SKM-1 (cell line): ENCODE data around the gene TTBK1.

Source experiments
- DNase-seq: peaks from one replicate; lab custom pipeline; 2025; ENCODE audit not compliant: unreplicated experiment; lab: John Stamatoyannopoulos, UW

TTBK1 gene

DNA sequence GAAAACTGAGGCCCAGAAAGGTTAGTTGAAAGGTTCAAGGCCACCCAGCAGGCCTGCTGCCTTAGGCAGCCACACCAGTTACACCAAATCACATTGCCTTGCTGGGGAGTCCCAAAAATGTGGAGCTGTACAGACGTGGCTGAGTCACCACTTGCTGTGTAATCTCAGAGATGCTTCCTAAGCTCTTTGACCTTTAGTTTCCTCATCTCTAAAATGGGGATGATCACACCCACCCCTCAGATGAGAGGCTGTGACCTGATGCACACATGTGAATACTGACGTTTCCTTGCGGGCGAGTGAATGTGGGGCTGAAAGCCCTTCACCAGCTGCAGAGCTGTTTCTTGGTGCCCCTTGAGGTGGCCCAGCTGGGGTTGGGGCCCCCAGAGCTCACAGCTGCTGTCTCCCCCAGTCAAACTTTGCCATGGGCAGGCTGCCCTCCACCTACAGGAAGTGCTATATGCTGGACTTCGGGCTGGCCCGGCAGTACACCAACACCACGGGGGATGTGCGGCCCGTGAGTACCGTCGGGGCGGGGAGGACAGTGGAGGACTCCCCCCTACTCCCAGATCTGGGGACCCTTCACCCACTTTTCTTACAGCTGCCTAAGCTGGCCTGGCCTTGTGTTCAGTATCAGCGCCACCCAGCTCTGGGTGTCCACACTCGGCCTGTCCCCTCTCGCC lies 11.0 kb downstream of the TTBK1 start:
- no peak for DNase-seq

DNA sequence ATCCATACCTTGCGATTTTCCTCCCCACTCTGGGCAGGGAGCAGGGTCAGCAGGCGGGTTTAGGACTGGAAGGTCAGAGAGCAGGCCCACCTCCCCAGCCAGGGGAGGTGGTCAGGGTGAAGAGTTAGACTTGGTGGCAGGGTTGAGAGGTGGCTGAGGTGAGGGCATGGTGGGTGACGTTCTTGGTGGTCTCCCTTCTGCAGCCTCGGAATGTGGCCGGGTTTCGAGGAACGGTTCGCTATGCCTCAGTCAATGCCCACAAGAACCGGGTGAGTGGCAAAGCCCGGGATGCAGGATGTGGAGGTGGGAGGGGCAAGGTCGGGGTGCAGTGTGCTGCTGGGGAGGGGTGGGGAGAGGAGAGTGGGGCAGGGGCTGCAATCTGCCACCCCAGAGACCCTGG lies 11.6 kb downstream of the TTBK1 start:
- DNase-seq = no peak

DNA sequence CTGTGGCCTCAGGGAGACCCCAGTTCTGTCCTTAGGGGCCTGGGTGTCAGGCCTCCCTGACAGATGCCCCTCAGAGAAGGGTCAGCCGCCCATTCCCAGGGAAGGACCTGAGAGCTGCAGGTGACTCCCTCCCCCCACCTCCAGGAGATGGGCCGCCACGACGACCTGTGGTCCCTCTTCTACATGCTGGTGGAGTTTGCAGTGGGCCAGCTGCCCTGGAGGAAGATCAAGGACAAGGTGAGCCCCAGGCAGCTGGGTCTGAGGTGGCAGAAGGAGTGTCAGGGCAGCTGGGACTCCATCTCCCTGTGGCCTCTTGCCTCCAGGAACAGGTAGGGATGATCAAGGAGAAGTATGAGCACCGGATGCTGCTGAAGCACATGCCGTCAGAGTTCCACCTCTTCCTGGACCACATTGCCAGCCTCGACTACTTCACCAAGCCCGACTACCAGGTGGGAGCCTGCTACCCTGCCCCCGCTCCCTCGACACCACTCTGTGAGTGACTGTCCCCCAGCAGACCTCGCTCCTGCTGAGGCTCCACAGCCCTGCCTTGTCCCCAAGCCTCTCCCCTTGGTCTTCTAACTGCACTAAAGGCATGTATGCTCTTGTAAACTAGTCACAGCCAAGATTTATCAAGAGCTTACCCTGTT lies 12.2 kb downstream of the TTBK1 start:
- DNase-seq = no peak

DNA sequence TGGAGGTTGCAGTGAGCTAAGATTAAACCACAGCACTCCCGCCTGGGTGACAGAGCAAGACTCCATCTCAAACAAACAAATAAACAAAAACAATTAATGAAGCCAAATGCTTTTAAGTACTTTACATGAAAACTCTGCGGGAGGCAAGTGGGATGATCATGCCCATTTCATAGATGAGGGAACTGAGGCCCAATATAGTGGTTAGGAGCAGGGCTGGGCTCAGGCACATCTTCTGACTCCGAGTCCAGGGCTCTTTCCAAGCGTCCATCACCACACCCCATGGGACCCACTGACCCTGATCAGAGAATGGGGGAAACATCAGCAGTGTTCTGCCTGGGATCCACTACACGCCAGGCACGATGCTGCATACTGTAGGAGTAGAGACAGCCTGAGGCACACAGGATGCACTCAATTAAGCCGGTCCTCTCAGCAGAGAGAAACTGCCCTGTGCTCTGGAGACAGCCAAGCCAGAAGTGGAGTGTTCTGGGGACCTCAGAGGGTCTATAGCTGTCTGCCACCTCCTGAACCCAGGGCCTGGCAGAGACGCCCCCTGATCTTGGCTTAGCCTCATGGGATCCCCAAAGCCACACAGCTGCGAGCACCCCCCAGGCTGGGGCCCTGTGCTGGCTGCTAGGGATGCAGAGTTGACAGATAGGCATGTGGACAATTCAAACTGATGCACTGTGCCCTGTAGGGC lies 13.5 kb downstream of the TTBK1 start:
- no peak for DNase-seq

DNA sequence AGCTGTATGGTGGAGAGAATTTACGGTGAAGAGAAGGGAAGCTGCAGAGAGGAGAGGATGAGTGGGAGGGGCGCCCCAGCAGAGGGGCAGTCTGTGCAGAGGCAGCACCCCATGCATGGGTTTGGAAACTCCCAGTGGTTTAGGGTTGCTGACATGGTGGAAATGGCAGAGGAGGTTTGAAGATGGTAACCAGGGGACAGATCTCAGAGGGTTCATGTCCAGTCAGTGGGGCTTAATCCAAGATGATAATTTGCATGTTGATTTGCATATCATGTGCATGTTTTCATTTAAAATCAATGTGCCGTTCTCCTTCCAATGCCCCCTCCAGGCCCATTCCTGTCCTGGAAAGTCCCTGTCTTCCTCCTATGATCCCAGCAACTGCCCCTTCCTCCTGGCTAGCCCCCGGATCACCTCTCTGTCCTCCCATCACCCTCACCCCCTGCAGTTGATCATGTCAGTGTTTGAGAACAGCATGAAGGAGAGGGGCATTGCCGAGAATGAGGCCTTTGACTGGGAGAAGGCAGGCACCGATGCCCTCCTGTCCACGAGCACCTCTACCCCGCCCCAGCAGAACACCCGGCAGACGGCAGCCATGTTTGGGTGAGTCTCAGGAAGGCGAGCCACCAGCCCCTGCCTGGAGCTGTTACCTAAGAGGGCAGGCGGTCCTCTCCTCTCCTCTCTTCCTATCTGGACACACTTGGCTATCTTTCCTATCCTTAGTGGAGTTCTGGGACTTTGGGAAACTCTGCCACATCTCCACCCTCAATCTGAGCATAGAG lies 14.3 kb downstream of the TTBK1 start:
- no peak for DNase-seq

DNA sequence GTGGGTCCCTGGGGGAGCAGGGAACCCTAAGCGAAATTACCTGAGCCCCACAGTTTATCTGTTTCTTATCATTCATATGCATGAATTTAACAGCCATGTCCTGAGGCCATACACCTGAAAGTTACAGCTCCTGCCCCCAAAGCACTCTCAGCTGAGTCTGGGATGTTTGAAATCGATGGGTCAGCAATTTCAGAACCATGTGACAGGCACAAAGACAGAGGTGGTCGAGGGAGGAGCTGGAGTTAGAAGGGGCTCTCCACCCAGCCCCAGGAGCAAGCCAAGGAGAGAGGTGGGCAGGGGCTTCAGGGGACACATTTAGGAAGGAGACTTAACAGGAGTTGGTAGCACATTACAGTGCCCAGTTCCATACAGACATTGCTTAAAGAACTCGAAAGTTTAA lies 14.9 kb downstream of the TTBK1 start:
- DNase-seq = no peak

DNA sequence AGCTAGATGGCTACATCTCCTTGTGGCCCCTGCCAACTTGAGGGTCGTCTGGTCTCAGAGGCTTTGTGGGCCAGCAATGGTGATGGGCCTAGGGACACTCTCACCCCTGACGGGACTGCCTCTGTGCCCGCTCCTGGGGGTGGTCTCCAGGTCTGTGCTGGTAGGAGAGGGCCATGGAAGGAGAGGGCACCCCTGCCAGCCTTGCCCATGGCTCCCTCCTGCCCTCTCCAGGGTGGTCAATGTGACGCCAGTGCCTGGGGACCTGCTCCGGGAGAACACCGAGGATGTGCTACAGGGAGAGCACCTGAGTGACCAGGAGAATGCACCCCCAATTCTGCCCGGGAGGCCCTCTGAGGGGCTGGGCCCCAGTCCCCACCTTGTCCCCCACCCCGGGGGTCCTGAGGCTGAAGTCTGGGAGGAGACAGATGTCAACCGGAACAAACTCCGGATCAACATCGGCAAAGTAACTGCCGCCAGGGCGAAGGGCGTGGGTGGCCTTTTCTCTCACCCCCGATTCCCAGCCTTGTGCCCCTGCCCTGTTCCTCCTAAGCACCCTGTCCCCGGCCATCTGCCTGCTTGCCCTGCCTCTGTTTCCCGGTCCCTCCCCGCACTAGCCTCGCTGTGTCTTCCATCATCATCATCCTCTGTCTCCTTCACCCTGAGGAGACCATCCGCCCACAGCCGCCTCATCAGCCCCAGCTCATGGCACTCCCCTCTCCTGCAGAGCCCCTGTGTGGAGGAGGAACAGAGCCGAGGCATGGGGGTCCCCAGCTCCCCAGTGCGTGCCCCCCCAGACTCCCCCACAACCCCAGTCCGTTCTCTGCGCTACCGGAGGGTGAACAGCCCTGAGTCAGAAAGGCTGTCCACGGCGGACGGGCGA lies 15.8 kb downstream of the TTBK1 start:
- DNase-seq = no peak

DNA sequence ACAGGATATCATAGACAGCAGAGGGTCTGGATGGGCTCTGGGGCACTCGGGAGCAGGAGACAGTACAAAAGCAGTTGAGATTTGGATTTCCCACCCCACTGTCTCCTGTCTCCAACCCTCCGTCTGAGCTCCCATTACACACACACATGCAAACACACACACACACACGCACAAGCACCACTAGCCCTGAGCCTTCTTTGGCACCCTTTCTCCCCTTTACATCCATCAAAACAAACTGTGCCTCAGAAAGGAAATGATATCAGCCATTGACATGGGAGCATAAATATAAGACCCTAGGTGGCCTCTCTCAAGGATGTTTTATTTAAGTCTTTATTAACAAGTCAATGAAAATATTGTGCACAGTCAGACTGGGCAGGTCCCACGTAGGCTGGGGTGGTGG lies 17.5 kb downstream of the TTBK1 start:
- no peak for DNase-seq

DNA sequence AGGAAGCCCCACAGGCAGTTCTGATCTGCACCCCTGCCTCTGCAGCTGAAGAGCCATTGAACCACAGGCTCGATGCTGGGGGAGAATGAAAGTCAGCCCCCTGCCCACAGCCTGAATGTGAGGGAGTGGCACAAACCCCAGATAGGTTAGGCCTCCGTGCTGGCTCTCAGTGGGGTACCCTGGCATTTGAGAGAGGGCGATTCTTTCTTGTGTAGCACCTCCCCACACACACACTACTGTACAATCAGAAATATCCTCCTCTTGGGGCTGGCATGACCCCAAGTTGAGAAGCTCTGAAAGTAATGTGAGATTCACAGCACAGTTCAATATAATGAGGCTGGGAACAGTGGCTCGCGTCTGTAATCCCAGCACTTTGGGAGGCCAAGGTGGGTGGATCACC lies 17.9 kb downstream of the TTBK1 start:
- DNase-seq = no peak

DNA sequence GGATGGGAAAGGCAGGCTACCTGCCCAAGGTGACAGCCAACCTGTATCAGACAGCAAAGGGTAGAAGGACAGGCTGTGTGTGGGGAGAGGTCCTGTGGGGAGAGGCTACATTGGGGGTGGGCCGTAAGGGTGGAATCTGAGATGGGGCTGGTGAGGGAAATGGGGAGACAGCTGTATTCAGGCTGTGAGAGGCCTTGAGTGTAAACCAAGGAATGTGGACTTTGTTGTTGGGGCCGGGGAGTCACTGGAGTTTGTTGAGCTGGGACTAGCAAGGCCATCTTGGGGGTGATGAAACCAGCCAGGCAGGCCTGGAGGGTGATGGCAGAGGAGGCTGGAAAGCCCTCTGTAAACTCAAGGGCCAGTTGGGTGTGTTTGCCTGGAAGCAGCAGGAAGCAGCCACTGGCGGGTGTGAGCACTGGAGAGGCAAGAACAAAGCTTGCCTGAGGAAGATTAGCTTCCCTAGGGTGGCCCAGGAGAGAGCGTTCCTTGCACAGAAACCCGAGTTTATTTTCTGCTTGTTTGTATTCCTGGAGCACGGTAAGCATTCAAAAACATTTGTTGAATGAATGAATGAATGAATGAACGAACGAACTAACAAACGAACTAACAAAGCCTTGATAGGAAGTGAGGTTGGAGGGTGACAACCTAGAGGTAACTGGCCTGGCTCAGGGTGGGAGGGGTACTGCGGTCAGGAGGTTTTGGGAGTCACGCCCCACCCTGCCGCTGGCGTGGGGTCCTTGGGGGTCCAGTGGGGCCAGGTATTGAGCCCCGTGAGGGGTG lies 18.9 kb downstream of the TTBK1 start:
- DNase-seq = no peak

DNA sequence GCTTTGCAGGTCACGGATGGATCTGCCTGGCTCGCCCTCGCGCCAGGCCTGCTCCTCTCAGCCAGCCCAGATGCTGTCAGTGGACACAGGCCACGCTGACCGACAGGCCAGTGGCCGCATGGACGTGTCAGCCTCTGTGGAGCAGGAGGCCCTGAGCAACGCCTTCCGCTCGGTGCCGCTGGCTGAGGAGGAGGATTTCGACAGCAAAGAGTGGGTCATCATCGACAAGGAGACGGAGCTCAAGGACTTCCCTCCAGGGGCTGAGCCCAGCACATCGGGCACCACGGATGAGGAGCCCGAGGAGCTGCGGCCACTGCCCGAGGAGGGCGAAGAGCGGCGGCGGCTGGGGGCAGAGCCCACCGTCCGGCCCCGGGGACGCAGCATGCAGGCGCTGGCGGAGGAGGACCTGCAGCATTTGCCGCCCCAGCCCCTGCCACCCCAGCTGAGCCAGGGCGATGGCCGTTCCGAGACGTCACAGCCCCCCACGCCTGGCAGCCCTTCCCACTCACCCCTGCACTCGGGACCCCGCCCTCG lies 19.6 kb downstream of the TTBK1 start:
- no peak for DNase-seq

DNA sequence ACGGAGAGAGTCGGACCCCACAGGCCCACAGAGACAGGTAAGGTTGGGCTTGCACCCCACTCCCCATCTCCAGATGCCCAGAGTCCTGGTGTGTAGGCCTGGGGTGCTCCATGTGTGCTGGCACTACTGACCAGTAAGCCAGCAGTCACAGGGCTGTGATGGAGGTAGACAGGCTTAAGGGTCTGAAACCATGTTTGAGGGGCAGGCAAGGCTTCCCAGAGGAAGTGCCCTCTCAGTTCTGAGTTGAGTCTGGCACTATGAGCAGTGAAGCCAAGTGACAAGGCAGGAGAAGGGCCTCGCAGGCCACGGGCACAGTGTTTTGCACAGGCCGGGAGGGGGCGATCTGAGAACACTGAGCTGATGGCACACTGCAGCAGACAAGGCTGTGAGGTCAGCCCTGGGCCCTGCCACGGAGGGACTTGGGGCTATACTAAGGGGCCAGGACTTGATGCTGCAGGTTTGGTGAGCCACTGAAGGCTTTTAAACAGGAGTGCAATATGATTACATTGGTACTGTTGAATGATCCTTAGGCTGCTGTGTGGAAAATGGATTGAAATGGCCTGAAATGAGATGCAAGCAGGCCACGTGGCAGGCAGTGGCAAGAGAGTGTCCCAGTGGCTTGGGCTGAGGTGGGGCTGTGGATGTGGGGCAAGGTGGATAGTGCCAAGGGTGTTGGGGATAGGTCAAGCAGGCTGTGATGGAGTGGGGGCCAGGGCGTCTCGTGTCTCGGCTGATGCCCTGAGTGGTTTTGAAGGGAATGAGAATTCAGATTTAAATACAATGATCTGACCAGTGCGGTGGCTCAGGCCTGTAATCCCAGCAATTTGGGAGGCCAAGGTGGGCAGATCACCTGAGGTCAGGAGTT lies 20.3 kb downstream of the TTBK1 start:
- DNase-seq = peak; percentile 63

DNA sequence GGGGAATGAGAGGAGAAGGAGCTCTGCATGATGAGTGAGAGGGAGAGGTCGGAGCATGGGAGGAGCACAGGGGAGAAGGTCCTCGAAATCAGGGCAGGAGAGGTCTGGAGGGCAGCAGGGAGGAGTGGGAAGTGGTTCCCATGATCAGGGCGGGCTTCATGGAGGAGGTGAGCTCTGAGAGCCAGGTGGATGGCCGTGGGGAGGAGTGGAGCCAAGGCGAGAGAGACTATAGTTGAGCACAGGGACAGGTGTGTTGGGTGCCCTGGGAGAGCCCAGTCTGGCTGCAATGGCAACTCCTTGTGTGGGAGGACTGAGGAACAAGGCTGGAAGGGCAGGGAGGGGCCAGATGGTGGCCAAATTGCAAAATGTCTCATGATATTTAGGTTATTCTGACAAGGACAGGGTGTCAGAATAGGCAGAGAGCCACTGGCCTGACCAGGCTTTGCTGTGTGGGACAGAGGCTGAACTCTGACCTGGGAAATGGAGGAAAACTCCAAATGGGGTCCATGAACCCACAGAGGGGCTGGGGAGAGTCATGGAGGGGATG lies 21.4 kb downstream of the TTBK1 start:
- DNase-seq = no peak

DNA sequence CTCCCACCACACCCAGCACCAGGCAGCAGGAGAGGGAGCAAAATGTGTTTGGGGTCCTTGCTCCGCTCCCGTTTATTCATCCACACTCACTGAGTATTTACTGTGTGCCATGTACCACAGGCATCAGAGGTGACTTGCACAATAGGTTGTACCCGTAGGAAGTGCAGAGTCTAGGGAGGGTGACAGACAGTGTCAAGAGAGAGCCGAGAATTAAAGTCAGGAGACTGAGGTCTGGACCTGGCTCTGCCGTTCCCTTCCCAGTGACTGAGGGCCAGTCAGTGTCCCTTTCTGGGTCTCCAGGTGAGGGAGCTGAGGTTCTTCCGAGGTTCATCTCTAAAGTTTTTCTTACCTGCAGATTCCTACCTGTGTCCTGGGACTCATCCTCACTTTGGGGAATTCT lies 22.3 kb downstream of the TTBK1 start:
- no peak for DNase-seq

DNA sequence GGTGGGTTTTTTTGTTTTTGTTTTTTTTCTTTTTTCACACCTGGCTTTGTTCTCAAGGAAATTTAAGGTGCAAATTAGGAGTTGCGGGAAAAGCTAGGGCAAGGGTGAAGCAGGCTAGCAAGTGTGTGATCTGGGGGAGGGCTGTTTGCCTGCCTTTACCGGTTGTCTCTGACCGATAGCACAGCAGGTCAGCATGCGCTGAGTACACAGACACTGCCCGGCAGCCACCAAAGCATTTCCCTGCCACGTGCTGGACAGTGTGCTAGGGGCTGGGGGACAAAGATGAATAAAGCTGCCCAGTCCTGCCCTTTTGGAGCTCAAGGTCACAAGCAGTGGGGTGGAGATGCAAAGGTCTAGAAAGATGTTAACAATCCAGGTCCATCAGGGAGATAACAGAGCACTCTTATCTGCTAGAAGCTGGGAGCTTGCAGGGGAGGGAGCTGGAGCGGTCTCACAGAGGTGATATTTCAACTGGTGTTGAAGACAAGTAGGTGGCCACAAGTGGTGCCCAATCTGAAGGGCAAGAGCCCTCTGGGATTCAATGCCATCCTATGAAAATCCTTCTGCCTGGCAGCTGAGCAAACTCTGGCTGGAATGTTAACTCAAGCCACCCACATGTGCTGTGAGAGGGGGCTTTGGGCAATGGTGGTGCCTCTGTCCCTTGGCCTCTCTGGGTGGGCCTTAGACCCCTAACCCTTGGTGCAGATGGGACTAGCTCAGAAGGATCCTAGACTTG lies 24.5 kb downstream of the TTBK1 start:
- no peak for DNase-seq

DNA sequence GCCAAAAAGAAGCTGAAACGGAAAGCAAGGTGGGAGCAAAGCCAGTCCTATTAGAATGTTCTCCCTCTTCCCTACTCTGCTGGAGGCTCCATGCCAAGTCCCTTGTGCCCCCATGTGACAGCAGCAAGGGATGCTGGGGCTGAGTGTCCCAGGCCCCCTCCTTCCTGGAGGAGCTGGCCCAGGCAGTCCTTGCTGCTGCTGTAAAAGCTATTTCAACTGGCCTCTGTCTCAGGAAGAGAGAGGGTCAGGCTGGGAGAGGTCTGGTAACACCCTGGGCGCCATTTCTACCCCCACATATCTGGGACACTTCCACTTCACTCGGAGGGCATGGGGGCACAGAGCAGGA lies 25.0 kb downstream of the TTBK1 start:
- no peak for DNase-seq

DNA sequence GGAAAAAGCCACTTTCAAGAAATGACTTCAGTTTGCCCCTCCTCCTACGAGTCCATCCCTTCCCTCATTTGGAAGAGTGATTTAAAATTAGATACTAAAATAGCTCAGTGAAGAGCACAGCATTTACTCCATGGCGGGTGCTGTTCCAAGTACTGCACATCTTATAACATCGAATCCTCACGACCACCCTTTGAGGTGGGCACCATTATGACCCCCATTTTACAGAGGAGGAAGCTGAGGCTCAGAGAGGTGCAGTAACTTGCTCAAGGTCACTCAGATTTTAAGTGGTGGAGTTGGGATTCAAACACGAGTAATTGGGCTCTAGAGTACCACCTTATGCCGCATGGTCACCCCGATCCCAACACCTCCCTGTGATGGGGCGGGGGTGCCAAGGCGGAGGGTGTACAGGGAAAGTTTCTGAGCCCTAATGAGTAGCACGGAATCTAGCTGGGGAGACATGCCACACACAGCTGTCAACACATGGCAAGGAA lies 25.5 kb downstream of the TTBK1 start:
- no peak for DNase-seq
